Measurements from ENCODE around the gene CUEDC1.

DNA sequence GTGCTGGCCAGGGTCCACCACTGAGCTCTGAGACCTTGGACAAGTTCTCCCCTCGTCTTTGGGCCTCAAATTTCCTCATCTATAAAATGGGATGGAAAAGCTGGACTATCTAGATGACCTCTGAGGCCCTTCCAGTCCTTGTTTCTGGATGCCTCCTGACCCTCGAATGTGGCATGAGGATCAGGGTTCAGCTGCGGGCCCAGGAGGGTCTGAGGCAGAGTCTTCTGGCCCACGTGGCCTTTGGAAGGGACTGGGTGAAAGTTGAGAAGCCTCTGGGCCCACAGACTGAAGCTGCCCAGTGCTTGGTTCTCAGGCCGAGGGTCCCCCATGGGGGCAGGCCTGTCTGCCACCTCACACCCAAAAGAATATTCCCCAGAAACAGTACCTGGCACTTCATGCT is 88.5 kb downstream of the CUEDC1 start:
- no peak for TF ChIP-seq CTCF (IDR thresholded peaks at IDR 0.05)
- TF ChIP-seq POLR2AphosphoS5 (IDR thresholded peaks at IDR 0.05): no peak

Data from prostate gland (tissue), 2 donors.